ENCODE results near the gene GFPT1. TPM values are rescaled to one million over a fixed set of nuclear protein-coding genes. Genes with fewer than 3 reads are reported as not detected.

GFPT1 gene
- total RNA-seq, 2 experiments from 2014 or later: 20.8 to 22.4 TPM

- Mint-ChIP-seq H3K27ac (no peak overlapping the region), H3K27me3 (no peaks in the 10 kb centered on the region), H3K4me1 (peaks cover 5% of the 10 kb centered on the region), H3K36me3 (peaks cover 21% of the 10 kb centered on the region), H3K9me3 (no peaks in the 10 kb centered on the region), H3K4me3 (no peak overlapping the region)
- DNase-seq: no peak
- no peak for ATAC-seq (ENCODE audit: low read depth)
- POLR2A ChIA-PET: no interaction called here
These were observed 6.9 kb upstream of the GFPT1 start for GRCh38 chr2:69393963-69394362.

DNA sequence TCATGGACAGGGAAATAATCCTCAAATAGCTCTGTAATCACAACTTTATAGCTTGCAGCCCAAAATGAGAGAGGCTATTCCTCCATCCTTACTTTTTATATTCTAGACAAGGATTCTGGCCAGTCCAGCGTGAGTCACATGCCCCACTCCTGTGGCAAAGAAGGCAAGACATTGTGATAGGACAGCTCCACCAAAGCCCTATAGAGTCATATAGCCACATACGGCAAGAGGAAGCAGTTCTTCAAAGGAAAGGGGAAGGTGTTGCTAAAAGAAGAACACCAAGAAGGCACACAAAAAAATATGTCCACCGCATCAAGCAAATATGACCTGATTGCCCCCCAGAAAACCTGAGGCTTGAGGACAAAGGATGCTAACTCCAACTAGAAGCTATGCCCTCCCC is 3.4 kb upstream of the GFPT1 start:
- Mint-ChIP-seq H3K4me3 (no peak overlapping the region), H3K36me3 (peaks cover 13% of the 10 kb centered on the region), H3K9me3 (no peaks in the 10 kb centered on the region), H3K27me3 (no peaks in the 10 kb centered on the region), H3K27ac (no peak overlapping the region), H3K4me1 (peaks cover 18% of the 10 kb centered on the region)
- DNase-seq (no peak), ATAC-seq (ENCODE audit: low read depth) (no peak)
- POLR2A ChIA-PET: interaction anchor here (2.0 kb wide), 1 partner anchor 47 kb away, joined by 6 read pairs; the partner anchor contains the start of gene NFU1

- peaks cover 18% of the 10 kb centered on the region for H3K4me1 Mint-ChIP-seq
- H3K27me3 Mint-ChIP-seq: no peaks in the 10 kb centered on the region
- H3K27ac Mint-ChIP-seq: no peak overlapping the region
- ATAC-seq (ENCODE audit: low read depth): no peak
- POLR2A ChIA-PET: interaction anchor here (2.0 kb wide), 1 partner anchor 47 kb away, joined by 6 read pairs; the partner anchor contains the start of gene NFU1
- H3K36me3 Mint-ChIP-seq: peaks cover 12% of the 10 kb centered on the region
- H3K4me3 Mint-ChIP-seq: no peak overlapping the region
- no peak for DNase-seq
- no peaks in the 10 kb centered on the region for H3K9me3 Mint-ChIP-seq
These were observed 3.0 kb upstream of the GFPT1 start for GRCh38 chr2:69390001-69390400.

DNA sequence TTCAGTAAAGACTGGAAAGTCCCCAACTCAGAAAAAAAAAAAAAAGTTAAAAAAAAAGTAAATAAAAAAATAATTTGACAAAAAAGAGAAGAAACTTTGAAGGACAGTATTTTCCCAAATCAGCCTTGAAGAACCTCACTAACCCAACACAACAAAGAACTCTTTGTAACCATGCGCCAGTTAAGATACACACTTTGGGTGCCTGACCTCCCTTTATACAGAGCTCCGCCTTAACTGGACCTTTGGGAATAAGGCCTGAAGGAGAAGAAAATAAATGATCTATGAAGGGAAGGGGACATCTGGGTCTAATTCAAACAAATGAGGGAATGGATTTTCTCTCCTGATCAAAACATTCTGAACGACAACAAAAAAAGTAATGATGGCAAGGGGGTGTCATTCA is 2.2 kb upstream of the GFPT1 start:
- H3K36me3 Mint-ChIP-seq: peaks cover 5% of the 10 kb centered on the region
- H3K27ac Mint-ChIP-seq: no peak overlapping the region
- H3K9me3 Mint-ChIP-seq: no peaks in the 10 kb centered on the region
- no peak for DNase-seq
- POLR2A ChIA-PET: no interaction called here
- ATAC-seq (ENCODE audit: low read depth): no peak
- H3K27me3 Mint-ChIP-seq: no peaks in the 10 kb centered on the region
- peaks cover 18% of the 10 kb centered on the region for H3K4me1 Mint-ChIP-seq
- no peak overlapping the region for H3K4me3 Mint-ChIP-seq

DNA sequence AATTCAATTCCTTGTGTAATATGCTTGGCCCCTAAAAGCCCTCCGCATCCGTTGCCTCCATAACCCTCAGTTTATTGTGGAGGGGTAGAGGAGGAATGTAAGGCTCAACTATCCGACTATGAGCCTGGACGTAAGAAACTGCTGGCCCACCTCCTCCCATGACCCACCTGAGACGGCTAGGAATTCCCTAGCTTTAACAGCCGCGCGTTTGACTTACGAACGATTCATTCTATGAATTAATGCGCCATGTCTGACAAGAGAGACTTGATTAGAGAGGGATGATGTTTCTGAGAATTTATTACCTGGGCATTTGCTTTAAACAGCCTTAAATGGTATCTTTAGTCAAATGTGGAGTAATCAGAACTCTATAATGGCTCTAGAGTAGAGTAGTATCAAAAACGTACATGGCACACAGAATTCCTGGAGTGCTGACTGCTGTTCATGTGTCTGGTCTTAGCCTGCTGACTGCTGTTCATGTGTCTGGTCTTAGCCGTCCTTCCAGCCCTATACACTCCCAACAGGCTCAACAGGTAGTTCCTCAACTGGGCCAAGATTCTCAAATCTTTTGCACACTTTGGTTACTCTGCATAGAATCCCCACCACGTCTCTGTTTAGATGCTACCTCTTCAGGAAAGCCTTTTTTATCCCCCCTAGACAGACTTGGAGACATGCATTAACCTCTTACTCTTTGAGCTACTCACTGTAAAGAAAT is 899 bp upstream of the GFPT1 start:
- Mint-ChIP-seq H3K27ac (peak overlapping the region; percentile 84), H3K36me3 (no peaks in the 10 kb centered on the region), H3K4me1 (peaks cover 23% of the 10 kb centered on the region), H3K4me3 (peak overlapping the region; percentile 94), H3K9me3 (no peaks in the 10 kb centered on the region), H3K27me3 (no peaks in the 10 kb centered on the region)
- ATAC-seq (ENCODE audit: low read depth): no peak
- DNase-seq: no peak
- POLR2A ChIA-PET: no interaction called here

- POLR2A ChIA-PET: interaction anchor here (2.3 kb wide), 1 partner anchor 51 kb away, joined by 7 read pairs; the partner anchor contains the start of gene NFU1
- peak overlapping the region; percentile 81 for H3K27ac Mint-ChIP-seq
- H3K27me3 Mint-ChIP-seq: no peaks in the 10 kb centered on the region
- no peak for DNase-seq
- H3K9me3 Mint-ChIP-seq: no peaks in the 10 kb centered on the region
- peaks cover 5% of the 10 kb centered on the region for H3K36me3 Mint-ChIP-seq
- ATAC-seq (ENCODE audit: low read depth): no peak
- peak overlapping the region; percentile 94 for H3K4me3 Mint-ChIP-seq
- peaks cover 29% of the 10 kb centered on the region for H3K4me1 Mint-ChIP-seq
These were observed 667 bp downstream of the GFPT1 start for GRCh38 chr2:69386360-69386759.

- Mint-ChIP-seq H3K4me3 (peak overlapping the region; percentile 94), H3K4me1 (peaks cover 29% of the 10 kb centered on the region), H3K27me3 (no peaks in the 10 kb centered on the region), H3K27ac (peak overlapping the region; percentile 31), H3K9me3 (no peaks in the 10 kb centered on the region), H3K36me3 (peaks cover 5% of the 10 kb centered on the region)
- no peak for DNase-seq
- no peak for ATAC-seq (ENCODE audit: low read depth)
- POLR2A ChIA-PET: interaction anchor here (2.3 kb wide), 1 partner anchor 52 kb away, joined by 7 read pairs; the partner anchor contains the start of gene NFU1
These were observed 1.4 kb downstream of the GFPT1 start for GRCh38 chr2:69385443-69386151.

GRCh38 chr2:69384618-69385081 is 2.4 kb downstream of the GFPT1 start:
- ATAC-seq (ENCODE audit: low read depth) (no peak), DNase-seq (no peak)
- Mint-ChIP-seq H3K9me3 (no peaks in the 10 kb centered on the region), H3K27me3 (no peaks in the 10 kb centered on the region), H3K27ac (no peak overlapping the region), H3K36me3 (peaks cover 6% of the 10 kb centered on the region), H3K4me3 (no peak overlapping the region), H3K4me1 (peaks cover 29% of the 10 kb centered on the region)
- POLR2A ChIA-PET: no interaction called here

- Mint-ChIP-seq H3K27ac (no peak overlapping the region), H3K9me3 (no peaks in the 10 kb centered on the region), H3K4me1 (peaks cover 29% of the 10 kb centered on the region), H3K4me3 (no peak overlapping the region), H3K27me3 (no peaks in the 10 kb centered on the region), H3K36me3 (peaks cover 8% of the 10 kb centered on the region)
- ATAC-seq (ENCODE audit: low read depth) (no peak), DNase-seq (no peak)
- POLR2A ChIA-PET: no interaction called here
These were observed 3.7 kb downstream of the GFPT1 start for GRCh38 chr2:69383176-69383812.

DNA sequence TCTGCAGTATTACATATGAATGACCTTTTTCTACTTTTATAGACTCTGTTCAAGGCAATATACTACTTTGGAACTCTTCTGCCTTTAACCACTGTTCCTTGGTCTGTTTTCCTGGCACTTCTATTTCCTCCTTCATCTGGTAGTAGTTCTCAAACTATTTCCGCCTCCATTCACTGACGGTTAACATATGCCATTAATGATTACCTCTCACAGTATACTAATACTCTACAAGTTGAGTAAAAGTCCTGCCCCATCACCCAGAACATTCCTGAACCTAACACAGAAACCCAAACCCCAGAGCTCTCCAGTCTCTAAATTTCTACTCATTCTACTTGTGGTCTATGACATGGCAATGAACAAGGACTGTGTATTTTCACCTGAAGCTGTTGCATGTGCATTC is 4.5 kb downstream of the GFPT1 start:
- peaks cover 8% of the 10 kb centered on the region for H3K36me3 Mint-ChIP-seq
- ATAC-seq (ENCODE audit: low read depth) (no peak), DNase-seq (no peak)
- H3K27me3 Mint-ChIP-seq: no peaks in the 10 kb centered on the region
- no peaks in the 10 kb centered on the region for H3K9me3 Mint-ChIP-seq
- peaks cover 25% of the 10 kb centered on the region for H3K4me1 Mint-ChIP-seq
- POLR2A ChIA-PET: interaction anchor here (1.1 kb wide), 1 partner anchor 54 kb away, joined by 3 read pairs; no protein-coding TSS in a partner anchor
- no peak overlapping the region for H3K27ac Mint-ChIP-seq
- no peak overlapping the region for H3K4me3 Mint-ChIP-seq

- no peak overlapping the region for H3K4me3 Mint-ChIP-seq
- peaks cover 21% of the 10 kb centered on the region for H3K4me1 Mint-ChIP-seq
- no peaks in the 10 kb centered on the region for H3K27me3 Mint-ChIP-seq
- POLR2A ChIA-PET: interaction anchor here (0.8 kb wide), 1 partner anchor 447 kb away, joined by 3 read pairs; no protein-coding TSS in a partner anchor
- ATAC-seq (ENCODE audit: low read depth) (no peak), DNase-seq (no peak)
- no peak overlapping the region for H3K27ac Mint-ChIP-seq
- H3K9me3 Mint-ChIP-seq: no peaks in the 10 kb centered on the region
- H3K36me3 Mint-ChIP-seq: peaks cover 8% of the 10 kb centered on the region
These were observed 5.7 kb downstream of the GFPT1 start for GRCh38 chr2:69381337-69381737.

DNA sequence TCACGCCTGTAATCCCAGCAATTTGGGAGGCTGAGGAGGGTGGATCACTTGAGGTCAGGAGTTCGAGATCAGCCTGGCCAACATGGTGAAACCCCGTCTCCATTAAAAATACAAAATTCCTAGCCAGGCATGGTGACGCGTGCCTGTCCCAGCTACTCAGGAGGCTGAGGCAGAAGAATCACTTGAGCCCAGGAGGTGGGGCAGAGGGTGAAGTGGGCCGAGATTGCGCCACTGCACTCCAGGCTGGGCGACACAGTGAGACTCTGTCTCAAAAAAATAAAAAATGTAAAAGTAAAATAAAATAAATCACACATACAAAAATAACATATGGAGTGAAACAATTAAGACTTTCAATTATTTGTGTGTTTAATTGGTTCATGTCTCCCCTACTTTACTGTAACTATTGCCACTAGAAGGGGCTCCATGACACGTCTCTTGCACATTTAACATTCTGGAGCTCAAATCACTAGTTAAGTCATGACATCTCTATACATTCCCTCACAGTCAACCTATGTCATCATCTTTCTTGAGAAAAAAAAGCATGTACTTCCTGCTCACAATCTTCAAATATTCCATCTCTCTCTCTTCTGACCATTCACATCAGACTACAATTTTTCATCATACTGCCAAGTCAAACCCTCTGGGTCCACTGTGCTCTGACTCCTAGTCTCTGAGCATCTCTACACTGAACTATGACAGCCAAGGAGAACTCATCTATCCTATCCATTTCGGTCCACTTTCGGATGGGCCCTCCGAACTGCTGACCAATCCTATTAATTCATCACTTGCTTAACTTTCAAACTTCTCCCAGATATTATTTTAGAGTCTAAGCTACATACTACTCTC is 6.7 kb downstream of the GFPT1 start:
- no peaks in the 10 kb centered on the region for H3K9me3 Mint-ChIP-seq
- peaks cover 8% of the 10 kb centered on the region for H3K36me3 Mint-ChIP-seq
- H3K4me3 Mint-ChIP-seq: no peak overlapping the region
- H3K4me1 Mint-ChIP-seq: peaks cover 20% of the 10 kb centered on the region
- no peaks in the 10 kb centered on the region for H3K27me3 Mint-ChIP-seq
- DNase-seq: no peak
- ATAC-seq (ENCODE audit: low read depth): no peak
- H3K27ac Mint-ChIP-seq: no peak overlapping the region
- POLR2A ChIA-PET: no interaction called here

- POLR2A ChIA-PET: no interaction called here
- H3K27ac Mint-ChIP-seq: no peak overlapping the region
- H3K36me3 Mint-ChIP-seq: peaks cover 6% of the 10 kb centered on the region
- peaks cover 9% of the 10 kb centered on the region for H3K4me1 Mint-ChIP-seq
- no peak overlapping the region for H3K4me3 Mint-ChIP-seq
- no peak for DNase-seq
- no peaks in the 10 kb centered on the region for H3K9me3 Mint-ChIP-seq
- H3K27me3 Mint-ChIP-seq: no peaks in the 10 kb centered on the region
- no peak for ATAC-seq (ENCODE audit: low read depth)
These were observed 10.6 kb downstream of the GFPT1 start for GRCh38 chr2:69376403-69376802.

Measured in activated naive CD8-positive, alpha-beta T cell treated with anti-CD3 and anti-CD28 coated beads, Interleukin-2, amount 10 ng/mL, durations not matched to agents 7 days and 5 days (primary cell).